ENCODE results near the gene NHSL1.

The NHSL1 gene

GRCh38 chr6:138401960-138402837, 97.1 kb downstream of the NHSL1 start:
- no peak for DNase-seq (ENCODE audit: low spot score)

GRCh38 chr6:138400326-138400725, 99.0 kb downstream of the NHSL1 start:
- DNase-seq (ENCODE audit: low spot score), result no peak

- no peak for DNase-seq (ENCODE audit: low spot score)
Observed at GRCh38 chr6:138397128-138398122, 101.9 kb downstream of the NHSL1 start.

GRCh38 chr6:138396709-138397108, 102.6 kb downstream of the NHSL1 start:
- no peak for DNase-seq (ENCODE audit: low spot score)

GRCh38 chr6:138393871-138394783, 105.2 kb downstream of the NHSL1 start:
- peak; percentile 50 for DNase-seq (ENCODE audit: low spot score)

GRCh38 chr6:138389551-138389950, 109.7 kb downstream of the NHSL1 start:
- no peak for DNase-seq (ENCODE audit: low spot score)

GRCh38 chr6:138387577-138388368, 111.5 kb downstream of the NHSL1 start:
- DNase-seq (ENCODE audit: low spot score), result no peak

GRCh38 chr6:138386897-138387296, 112.4 kb downstream of the NHSL1 start:
- DNase-seq (ENCODE audit: low spot score), result no peak

GRCh38 chr6:138383776-138384175, 115.5 kb downstream of the NHSL1 start:
- DNase-seq (ENCODE audit: low spot score), result no peak

- DNase-seq (ENCODE audit: low spot score), result no peak
Observed at GRCh38 chr6:138382498-138383265, 116.6 kb downstream of the NHSL1 start.

- no peak for DNase-seq (ENCODE audit: low spot score)
Observed at GRCh38 chr6:138378463-138378862, 120.8 kb downstream of the NHSL1 start.

GRCh38 chr6:138377844-138378243, 121.5 kb downstream of the NHSL1 start, which contains the start of gene SMIM28:
Gene SMIM28, plus strand, starts transcription at chr6:138377905. Its CDS starts 168 bp downstream, at chr6:138378073.
- DNase-seq (ENCODE audit: low spot score), result no peak

- no peak for DNase-seq (ENCODE audit: low spot score)
Observed at GRCh38 chr6:138377042-138377441, 122.3 kb downstream of the NHSL1 start.

GRCh38 chr6:138374815-138375214, 124.5 kb downstream of the NHSL1 start:
- no peak for DNase-seq (ENCODE audit: low spot score)

- no peak for DNase-seq (ENCODE audit: low spot score)
Observed at GRCh38 chr6:138374230-138374629, 125.1 kb downstream of the NHSL1 start.

GRCh38 chr6:138372711-138373463, 126.4 kb downstream of the NHSL1 start:
- peak; percentile 15 for DNase-seq (ENCODE audit: low spot score)
